ENCODE results near the gene ASCC2.
"Not testable (repeated sequence)": the region's sequence is repeated elsewhere in the genome, so short reads cannot be mapped to it uniquely, and the experiment has no call there.

Gene ASCC2

DNA sequence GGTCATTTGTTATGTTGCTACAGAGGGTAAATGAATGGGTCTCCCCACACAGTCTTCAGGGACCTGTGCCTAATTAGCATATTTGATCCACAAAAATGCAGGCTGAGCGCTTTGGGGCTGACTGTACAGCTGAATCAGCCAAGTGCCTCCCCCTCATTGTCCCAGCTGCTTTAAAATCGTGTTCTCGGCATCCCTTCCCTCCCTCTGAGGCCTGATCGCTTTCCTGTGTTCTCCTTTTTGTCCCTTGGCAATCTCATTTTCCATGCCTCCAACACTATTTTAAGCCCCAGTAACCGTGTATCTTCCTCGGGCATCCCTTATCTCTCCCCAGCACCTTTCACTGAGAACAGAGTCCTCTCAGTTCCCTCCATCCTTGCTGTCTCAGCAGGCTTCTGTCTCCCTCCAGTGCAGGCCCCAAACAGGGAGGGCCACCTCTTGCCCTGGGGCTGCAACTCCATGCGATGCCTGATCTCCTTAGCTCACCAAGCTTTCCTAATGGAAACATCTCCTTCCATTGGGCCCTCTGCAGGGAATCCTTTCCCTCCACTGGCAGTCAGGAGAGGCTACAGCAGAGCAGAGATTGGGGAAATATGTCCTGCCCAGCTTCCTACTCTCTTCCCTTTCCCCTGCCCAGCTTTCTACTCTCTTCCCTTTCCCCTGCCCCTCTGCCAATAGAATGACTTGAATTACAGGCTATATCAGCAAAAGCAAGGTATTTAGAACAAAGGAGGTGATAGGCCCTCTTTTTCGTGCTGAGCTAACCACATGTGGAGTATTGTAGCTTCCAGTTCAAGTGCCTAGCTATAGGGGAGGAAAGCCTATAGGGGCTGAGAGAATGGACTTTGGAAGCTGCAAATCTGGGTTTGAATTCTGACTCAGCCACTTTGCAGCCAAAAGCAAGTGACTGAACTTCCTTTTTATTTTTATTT lies 57.1 kb downstream of the ASCC2 start:
- no peak for DNase-seq

DNA sequence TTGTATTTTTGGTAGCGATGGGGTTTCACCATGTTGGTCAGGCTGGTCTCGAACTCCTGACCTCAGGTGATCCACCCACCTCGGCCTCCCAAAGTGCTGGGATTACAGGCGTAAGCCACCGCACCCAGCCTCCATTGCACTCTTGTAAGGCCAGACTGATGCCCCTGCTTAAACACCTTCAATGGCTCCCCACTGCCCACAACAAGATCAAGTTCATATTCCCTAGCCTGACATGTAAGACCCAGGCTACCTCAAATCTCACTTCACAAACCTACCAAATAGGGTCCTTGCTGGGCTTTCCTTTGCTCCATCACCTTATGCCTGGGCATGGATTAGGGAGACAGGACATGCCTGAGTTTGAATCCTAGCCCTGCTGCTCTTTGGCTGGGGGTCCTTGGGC lies 57.9 kb downstream of the ASCC2 start:
- DNase-seq: no peak

DNA sequence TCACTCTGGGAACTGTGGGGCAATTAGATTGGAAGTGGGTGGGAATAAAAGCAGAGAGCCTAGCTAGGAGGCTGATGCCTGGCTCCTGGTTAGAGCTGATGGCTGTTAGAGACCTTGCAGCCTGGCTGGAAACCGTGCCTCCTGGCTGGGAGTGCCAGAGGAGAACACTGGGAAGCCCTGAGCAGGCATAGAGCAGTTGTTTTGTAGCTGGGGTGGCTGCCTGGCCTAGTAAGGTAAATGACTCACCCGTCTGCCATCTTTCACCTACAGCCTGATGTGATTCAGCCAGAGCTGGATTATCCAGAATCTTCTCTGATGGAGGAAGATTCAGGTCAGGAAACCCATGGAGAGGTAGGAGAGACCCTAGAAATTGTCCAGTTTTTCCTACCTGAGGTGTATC lies 64.8 kb downstream of the ASCC2 start:
- no peak for DNase-seq

GRCh38 chr22:29772170-29772641 lies 65.9 kb downstream of the ASCC2 start:
- DNase-seq: no peak

- peak; percentile 71 for DNase-seq
Observed at GRCh38 chr22:29769723-29770321, 68.3 kb downstream of the ASCC2 start.

DNA sequence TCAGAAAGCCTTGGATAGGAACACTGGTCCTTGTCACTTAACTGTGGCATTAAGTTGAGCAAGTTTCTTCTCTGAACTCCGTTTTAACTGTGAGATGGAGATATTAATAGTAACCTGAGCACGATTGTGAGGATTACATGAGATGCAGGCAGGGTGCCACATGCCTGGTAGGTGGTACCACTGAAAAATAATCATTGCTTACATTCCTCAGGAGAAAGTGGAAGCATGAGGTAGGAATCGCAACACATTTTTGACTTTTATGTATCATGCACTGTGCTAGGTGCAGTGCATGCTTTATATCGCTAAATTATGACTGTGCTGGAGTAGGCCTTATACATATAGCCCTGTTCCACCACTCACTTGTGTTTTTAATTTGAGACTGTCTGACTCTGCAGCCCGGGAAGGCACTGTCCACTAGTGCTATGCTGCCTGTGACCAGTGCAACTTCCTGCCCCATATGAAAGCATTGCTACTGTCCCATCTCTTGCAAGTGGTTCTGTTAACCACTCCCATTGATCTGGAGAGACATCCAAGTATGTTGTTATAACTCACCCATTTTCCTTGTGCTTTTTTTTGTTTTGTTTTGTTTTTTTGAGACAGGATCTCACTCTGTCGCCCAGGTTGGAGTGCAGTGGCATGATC lies 69.9 kb downstream of the ASCC2 start:
- no peak for DNase-seq

DNA sequence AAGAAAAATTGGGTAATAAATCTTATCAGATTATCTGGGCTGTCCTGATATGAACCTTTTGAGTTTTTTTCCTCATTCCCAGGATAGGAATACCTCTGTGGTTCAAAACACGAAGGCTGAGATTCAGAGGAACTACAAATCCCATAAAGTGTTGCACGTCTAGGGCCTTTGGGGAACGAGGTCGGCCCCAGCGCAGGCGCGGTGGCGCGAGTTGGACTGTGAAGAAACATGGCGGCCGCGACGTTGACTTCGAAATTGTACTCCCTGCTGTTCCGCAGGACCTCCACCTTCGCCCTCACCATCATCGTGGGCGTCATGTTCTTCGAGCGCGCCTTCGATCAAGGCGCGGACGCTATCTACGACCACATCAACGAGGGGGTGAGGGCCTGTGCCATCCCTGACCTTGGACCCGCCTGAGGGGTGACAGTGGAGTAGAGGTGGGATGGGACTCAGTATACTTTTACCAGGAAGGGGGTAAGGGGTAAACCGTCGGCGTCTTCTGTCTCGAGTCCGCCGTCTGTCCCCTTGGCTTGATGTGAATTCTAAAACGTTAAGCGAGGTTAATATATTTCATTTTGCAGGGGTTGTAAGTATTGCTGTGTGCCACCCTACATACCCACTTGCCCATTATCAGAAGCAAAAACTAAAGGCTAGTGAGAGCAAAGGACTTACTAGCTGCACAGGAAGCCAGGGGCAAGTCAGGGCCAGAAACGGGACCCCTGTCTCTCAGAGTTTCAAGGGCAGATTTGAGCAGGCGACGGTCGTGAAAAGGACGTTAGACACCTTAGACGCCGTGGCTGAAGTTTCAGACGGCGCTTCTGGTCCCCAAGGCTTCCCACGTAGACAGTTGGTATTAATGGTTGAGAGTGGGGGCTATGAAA lies 70.7 kb downstream of the ASCC2 start, which contains the start of gene UQCR10:
UQCR10 (plus strand) TSS at position 199 of the 881 bp plus-strand sequence; CDS start at position 229, 30 bp downstream.
- DNase-seq: peak; percentile 70

DNA sequence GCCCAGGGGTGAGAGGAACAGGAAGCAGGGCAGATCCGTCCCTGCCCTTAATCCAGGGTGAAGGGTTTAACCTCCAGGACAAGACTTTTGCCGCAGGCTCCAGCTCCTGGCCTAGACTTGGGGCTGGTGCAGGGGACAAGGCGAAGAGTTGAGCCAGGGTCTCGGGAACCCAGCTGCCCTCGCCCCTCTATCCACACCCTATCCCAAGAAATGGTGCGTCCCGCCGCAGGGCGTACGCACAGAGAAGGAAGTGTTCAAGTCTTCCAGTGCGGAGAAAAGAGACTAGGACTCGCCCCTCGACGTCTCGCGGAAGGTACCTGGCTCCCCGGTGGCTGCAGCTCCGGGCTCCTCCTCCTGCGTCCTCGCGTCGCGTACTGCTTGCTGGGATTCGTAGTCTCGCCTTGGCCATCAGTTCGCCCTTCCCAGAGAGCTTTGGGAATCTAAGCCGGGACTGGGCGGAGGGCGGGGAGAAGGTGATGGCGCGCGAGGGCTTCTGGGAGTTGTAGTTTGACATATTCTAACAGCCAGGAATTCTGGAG lies 71.4 kb downstream of the ASCC2 start, which contains the start of gene ZMAT5:
ZMAT5 (minus strand) TSS at position 376 of the 539 bp plus-strand sequence. CDS start 18,463 bp downstream, outside the sequence.
- peak; percentile 88 for DNase-seq

DNA sequence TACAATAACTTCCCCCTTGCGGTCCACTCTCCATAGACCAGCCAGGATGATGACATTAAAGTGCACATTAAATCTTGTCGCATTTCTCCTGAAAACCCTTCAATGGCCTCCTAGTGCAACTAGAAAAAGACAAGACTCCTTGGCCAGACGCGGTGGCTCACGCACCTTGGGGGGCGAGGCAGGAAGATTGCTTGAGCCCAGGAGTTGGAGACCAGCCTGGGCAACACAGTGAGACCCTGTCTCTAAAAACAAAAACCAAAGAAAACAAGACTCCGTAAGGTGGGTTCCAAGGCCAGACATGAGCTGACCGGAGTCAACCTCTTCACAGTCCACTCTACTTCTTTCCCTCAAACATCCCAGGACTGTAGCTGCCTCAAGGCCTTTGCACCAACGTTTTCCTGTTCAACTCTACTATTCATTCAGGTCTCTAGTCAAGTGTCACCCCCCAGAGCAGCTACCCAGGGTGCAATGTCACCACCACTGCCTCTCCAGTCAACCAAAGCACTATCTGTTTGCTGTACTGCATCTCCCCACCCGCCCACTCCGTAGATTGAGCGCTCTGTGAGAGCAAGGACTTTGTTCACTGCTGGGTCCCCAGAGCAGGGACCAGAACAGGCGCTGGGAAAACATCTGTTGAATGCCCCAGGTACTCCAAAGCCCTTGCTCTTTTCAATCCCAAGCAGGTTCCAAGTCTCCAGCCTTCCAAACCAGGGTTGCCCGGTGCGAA lies 72.0 kb downstream of the ASCC2 start:
- DNase-seq: no peak

DNA sequence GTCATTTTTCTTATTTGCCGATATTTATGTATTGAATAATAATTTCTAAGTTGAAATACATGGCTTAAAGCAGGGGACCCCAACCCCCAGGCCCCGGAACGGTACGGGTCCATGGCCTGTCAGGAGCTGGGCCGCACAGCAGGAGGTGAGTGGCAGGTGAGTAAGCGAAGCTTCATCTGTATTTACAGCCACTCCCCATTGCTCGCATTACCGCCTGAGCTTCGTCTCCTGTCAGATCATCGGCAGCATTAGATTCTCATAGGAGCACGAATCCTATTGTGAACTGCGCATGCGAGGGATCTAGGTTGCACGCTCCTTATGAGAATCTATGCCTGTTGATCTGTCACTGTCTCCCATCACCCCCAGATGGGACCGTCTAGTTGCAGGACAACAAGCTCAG lies 75.8 kb downstream of the ASCC2 start:
- no peak for DNase-seq

DNA sequence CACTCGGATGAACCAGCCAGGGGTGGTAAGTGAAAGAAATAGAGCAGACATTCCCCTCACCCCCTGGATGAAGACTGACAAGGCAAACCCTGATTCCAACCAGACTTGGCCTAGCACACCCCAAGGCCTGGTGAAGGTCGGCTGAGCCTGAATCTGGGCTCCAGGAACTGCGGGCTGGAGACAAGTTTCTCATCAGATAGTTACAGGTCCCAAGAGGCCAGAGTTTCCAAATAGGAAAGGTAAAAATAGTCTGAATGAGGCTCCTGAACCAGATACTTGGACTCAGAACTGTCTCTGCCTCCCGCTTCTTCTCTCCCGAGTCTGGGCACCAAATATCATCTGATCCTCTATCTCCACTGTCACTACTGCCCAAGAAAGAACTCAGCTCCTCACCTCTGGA lies 79.1 kb downstream of the ASCC2 start:
- no peak for DNase-seq

GRCh38 chr22:29758068-29758622 lies 79.9 kb downstream of the ASCC2 start:
- DNase-seq: no peak

- DNase-seq: no peak
Observed at GRCh38 chr22:29757096-29757495, 81.0 kb downstream of the ASCC2 start.

GRCh38 chr22:29756341-29756740 lies 81.7 kb downstream of the ASCC2 start:
- no peak for DNase-seq

- no peak for DNase-seq
Observed at GRCh38 chr22:29755889-29756288, 82.2 kb downstream of the ASCC2 start.

GRCh38 chr22:29754658-29755395 lies 83.2 kb downstream of the ASCC2 start:
- not testable (repeated sequence) for DNase-seq

DNA sequence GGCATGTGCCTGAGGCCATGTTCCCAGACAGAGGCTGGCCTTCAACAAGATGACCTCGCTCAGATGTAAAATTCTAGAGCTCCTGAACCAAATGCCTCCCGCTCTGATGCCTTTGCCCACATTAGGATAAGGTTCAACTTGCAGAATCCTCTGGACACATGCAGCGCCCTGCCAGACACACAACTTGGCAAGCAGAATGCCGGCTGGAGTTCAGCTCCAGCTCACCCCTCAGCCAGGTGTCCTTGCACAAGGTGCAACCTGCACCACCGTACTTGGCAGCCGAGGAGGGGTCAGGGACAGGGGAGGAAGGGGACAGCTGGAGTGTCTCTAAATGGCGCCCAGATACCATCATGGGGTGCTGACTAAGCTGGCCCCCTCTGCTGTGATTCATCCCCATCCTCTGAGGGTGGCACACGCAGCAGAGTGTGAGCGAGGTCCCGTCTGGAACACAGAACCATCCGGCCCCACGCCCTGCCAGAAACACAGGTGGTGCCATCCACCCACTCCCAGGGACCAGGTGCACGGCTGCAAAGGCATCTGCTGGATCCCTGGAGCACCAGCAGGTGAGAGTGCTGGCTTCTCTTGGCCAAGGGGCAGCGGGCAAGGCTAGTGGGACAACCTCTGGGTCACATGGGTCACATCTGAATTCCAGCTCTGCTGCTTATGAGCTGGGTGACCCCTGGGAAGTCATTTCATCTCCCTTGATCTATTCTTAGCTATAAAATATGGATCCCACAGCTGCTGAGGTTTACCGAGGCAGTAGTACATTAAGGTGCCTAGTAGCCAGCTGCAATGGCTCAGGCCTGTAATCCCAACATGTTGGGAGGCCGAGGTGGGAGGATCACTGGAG lies 84.0 kb downstream of the ASCC2 start:
- DNase-seq: no peak

- DNase-seq: no peak
Observed at GRCh38 chr22:29751669-29752068, 86.4 kb downstream of the ASCC2 start.
